Measurements from ENCODE around the gene ZNF680. TPM values are rescaled to one million over a fixed set of nuclear protein-coding genes. Genes with fewer than 3 reads are reported as not detected.

Gene ZNF680
- total and polyA plus RNA-seq, 11 donors, result 5.5 to 25.9 (median 16.3) TPM

DNA sequence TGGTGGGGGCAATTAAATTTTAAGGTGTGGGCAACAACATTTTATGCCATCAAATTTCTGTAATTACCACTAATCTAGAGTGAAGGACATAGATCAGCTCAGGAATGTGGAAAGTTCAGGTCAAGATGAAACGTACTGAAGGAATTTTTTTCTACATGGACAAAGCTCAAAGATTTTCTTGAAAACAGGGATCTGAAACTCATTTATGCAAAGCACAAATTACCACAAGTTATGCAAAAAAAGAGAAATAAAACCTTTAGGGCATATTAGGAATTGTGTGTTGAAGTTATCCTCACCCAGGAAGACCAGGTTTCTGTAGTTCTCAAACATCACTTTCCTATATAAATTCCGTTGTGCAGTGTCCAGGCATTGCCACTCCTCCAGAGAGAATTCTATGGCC is 18.9 kb downstream of the ZNF680 start:
- H3K4me1 ChIP-seq, result peaks cover 0 to 34% (median 9%) of the 10 kb centered on the region in 12 donors
- no peak overlapping the region for H3K27ac ChIP-seq
- DNase-seq, result no peak
- intact Hi-C loops (cut with DNase I), result no loop called here
- 73 to 86% (median 80%) methylated on average over 2 of the region's 2 CpGs for WGBS, 4 donors
- no peak for ATAC-seq
- no peaks in the 10 kb centered on the region for H3K27me3 ChIP-seq
- H3K9me3 ChIP-seq, result no peaks in the 10 kb centered on the region
- no peak overlapping the region for H3K4me3 ChIP-seq
- peaks cover 0 to 56% (median 28%) of the 10 kb centered on the region in 9 donors for H3K36me3 ChIP-seq
- TF ChIP-seq, protein P1, sequence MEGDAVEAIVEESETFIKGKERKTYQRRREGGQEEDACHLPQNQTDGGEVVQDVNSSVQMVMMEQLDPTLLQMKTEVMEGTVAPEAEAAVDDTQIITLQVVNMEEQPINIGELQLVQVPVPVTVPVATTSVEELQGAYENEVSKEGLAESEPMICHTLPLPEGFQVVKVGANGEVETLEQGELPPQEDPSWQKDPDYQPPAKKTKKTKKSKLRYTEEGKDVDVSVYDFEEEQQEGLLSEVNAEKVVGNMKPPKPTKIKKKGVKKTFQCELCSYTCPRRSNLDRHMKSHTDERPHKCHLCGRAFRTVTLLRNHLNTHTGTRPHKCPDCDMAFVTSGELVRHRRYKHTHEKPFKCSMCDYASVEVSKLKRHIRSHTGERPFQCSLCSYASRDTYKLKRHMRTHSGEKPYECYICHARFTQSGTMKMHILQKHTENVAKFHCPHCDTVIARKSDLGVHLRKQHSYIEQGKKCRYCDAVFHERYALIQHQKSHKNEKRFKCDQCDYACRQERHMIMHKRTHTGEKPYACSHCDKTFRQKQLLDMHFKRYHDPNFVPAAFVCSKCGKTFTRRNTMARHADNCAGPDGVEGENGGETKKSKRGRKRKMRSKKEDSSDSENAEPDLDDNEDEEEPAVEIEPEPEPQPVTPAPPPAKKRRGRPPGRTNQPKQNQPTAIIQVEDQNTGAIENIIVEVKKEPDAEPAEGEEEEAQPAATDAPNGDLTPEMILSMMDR (IDR thresholded peaks at IDR 0.05), result no peak
- TF ChIP-seq POLR2A (IDR thresholded peaks at IDR 0.05), result no peak

DNA sequence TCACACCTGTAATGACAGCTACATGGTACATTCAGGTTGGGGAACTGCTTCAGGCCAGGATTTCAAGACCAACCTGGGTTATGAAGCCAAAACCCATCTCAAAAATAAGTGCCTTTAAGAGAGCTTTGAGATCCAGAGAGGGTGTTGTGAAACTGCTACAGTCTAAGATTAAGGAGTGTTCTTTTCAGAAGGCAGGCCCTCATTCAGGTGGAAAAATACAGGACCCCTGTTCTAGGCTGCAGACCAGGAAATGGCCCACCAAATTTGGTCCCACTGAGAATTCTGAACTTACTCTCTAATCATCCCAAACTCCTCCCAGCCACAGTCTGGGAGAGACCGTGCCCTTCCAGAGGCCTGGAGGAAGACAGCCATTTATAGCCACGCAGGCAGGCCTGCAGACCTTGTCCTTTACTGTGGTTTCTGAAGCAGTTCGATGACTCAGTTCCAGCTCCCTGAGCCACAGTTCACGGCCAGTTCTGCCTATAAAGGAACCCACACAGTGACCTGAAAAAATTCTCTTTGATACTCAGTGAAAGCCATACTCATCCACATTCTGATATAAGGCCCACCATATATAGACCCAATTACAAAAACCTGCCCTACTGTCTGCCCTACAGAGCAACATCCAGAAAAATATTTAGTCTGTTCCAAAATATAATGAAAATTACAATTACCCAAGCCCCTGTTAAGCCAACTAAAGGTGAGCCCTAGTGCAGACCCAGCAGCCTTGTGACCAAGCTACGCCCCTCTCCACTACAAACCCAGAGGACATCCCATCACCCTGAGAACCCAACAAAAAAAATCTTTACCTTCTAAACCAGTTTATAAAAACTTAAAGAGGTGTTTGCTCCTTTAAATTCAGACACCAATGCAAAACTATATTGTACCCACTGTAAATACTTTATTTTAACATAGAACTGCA is 21.2 kb downstream of the ZNF680 start:
- intact Hi-C loops (cut with DNase I), result no loop called here
- H3K9me3 ChIP-seq, result peaks cover 0 to 9% (median 0%) of the 10 kb centered on the region in 12 donors
- H3K4me1 ChIP-seq, result peaks cover 0 to 24% (median 6%) of the 10 kb centered on the region in 12 donors
- no peaks in the 10 kb centered on the region for H3K27me3 ChIP-seq
- H3K36me3 ChIP-seq, result peaks cover 0 to 56% (median 25%) of the 10 kb centered on the region in 9 donors
- TF ChIP-seq, protein P1 (IDR thresholded peaks at IDR 0.05), result no peak
- no peak for TF ChIP-seq POLR2A (IDR thresholded peaks at IDR 0.05)
- DNase-seq (peak in 3 of 5 donors; percentile 27 to 74 (median 49)), ATAC-seq (peak; percentile 92 to 97 (median 94))
- H3K27ac ChIP-seq, result peak overlapping the region in 11 of 12 donors; percentile 11 to 75 (median 60)
- H3K4me3 ChIP-seq, result no peak overlapping the region
- WGBS, 4 donors, result 49 to 55% (median 54%) methylated on average over 5 of the region's 5 CpGs

DNA sequence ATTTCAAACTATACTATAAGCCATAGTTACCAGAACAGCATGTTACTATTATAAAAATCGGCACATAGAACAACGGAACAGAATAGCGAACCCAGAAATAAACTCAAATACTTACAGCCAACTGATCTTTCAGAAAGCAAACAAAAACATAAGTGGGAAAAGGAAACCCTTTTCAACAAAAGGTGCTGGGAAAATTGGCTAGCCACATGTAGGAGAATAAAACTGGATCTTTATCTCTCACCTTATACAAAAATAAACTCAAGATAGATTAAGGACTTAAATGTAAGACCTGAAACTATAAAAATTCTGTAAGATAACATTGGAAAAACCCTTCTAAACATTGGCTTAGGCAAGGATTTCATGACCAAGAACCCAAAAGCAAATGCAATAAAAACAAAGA is 29.1 kb downstream of the ZNF680 start:
- ATAC-seq, result no peak
- no peaks in the 10 kb centered on the region for H3K27me3 ChIP-seq
- DNase-seq, result no peak
- intact Hi-C loops (cut with DNase I), result no loop called here
- peaks cover 0 to 54% (median 12%) of the 10 kb centered on the region in 12 donors for H3K9me3 ChIP-seq
- H3K4me1 ChIP-seq, result peaks cover 0 to 8% (median 0%) of the 10 kb centered on the region in 12 donors
- no peak overlapping the region for H3K4me3 ChIP-seq
- peaks cover 0 to 69% (median 15%) of the 10 kb centered on the region in 9 donors for H3K36me3 ChIP-seq
- WGBS, 4 donors, result 91 to 95% (median 95%) methylated on average over 3 of the region's 3 CpGs
- H3K27ac ChIP-seq, result no peak overlapping the region
- TF ChIP-seq, protein P1 (IDR thresholded peaks at IDR 0.05), result no peak
- TF ChIP-seq POLR2A (IDR thresholded peaks at IDR 0.05), result no peak

DNA sequence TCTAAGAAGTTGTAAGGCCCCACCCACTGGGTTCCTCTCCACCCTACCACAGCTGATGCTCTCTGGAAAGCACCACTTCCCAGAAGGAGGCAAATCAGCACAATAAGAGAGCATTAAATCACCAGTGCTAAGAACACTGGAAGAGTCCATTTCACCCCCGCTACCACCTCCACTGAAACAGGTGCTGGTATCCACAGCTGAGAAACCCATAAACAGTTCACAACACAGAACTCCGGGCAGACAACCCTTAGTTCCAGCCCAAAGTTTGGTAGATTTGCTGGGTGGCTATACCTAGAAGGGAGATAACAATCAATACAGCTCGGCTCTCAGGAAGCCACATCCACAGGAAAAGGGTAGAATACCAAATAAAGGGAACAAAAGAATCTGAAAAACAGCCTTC is 34.1 kb downstream of the ZNF680 start:
- no peak for TF ChIP-seq POLR2A (IDR thresholded peaks at IDR 0.05)
- TF ChIP-seq, protein P1 (IDR thresholded peaks at IDR 0.05), result no peak
- WGBS, 4 donors, result 85 to 89% (median 87%) methylated on average over 3 of the region's 3 CpGs
- no peak for ATAC-seq
- Histone ChIP-seq H3K27ac (no peak overlapping the region), H3K4me1 (no peaks in the 10 kb centered on the region), H3K36me3 (peaks cover 0 to 82% (median 36%) of the 10 kb centered on the region in 9 donors), H3K9me3 (peaks cover 0 to 94% (median 37%) of the 10 kb centered on the region in 12 donors), H3K4me3 (no peak overlapping the region), H3K27me3 (no peaks in the 10 kb centered on the region)
- no peak for DNase-seq
- intact Hi-C loops (cut with DNase I), result no loop called here
